ENCODE results near the gene MCF2L2.

MCF2L2 gene

GRCh38 chr3:183387797-183388196 lies 40.6 kb downstream of the MCF2L2 start:
- TF ChIP-seq CTCF (conservative IDR thresholded peaks at IDR 0.05; ENCODE audit: control insufficient read depth, insufficient read depth, low read depth, low read length): no peak
- DNase-seq (ENCODE audit: low read depth): no peak
- no peak overlapping the region for H3K4me3 ChIP-seq (ENCODE audit: control insufficient read depth, low read depth, low read length)

- no peak for TF ChIP-seq CTCF (conservative IDR thresholded peaks at IDR 0.05; ENCODE audit: control insufficient read depth, insufficient read depth, low read depth, low read length)
- DNase-seq (ENCODE audit: low read depth): no peak
- H3K4me3 ChIP-seq (ENCODE audit: control insufficient read depth, low read depth, low read length): no peak overlapping the region
Measured at GRCh38 chr3:183386651-183387050, 41.8 kb downstream of the MCF2L2 start.

- TF ChIP-seq CTCF (conservative IDR thresholded peaks at IDR 0.05; ENCODE audit: control insufficient read depth, insufficient read depth, low read depth, low read length): peak; percentile 79
- no peak overlapping the region for H3K4me3 ChIP-seq (ENCODE audit: control insufficient read depth, low read depth, low read length)
- DNase-seq (ENCODE audit: low read depth): peak; percentile 81
Measured at GRCh38 chr3:183385698-183386613, 42.5 kb downstream of the MCF2L2 start.

- H3K4me3 ChIP-seq (ENCODE audit: control insufficient read depth, low read depth, low read length): no peak overlapping the region
- no peak for TF ChIP-seq CTCF (conservative IDR thresholded peaks at IDR 0.05; ENCODE audit: control insufficient read depth, insufficient read depth, low read depth, low read length)
- no peak for DNase-seq (ENCODE audit: low read depth)
Measured at GRCh38 chr3:183381673-183382072, 46.7 kb downstream of the MCF2L2 start.

- no peak for TF ChIP-seq CTCF (conservative IDR thresholded peaks at IDR 0.05; ENCODE audit: control insufficient read depth, insufficient read depth, low read depth, low read length)
- peak; percentile 89 for DNase-seq (ENCODE audit: low read depth)
- H3K4me3 ChIP-seq (ENCODE audit: control insufficient read depth, low read depth, low read length): no peak overlapping the region
Measured at GRCh38 chr3:183381179-183381578, 47.2 kb downstream of the MCF2L2 start.

- H3K4me3 ChIP-seq (ENCODE audit: control insufficient read depth, low read depth, low read length): no peak overlapping the region
- no peak for DNase-seq (ENCODE audit: low read depth)
- TF ChIP-seq CTCF (conservative IDR thresholded peaks at IDR 0.05; ENCODE audit: control insufficient read depth, insufficient read depth, low read depth, low read length): no peak
Measured at GRCh38 chr3:183378951-183379350, 49.5 kb downstream of the MCF2L2 start.

All from fibroblast of mammary gland (primary cell).